SW480 (cell line): Measurements from ENCODE around the gene ESYT3.
"Not testable (repeated sequence)": the region's sequence is repeated elsewhere in the genome, so short reads cannot be mapped to it uniquely, and the experiment has no call there.

Experiments used
- DNase-seq: peaks from one replicate; pipeline ENCODE4 v3.0.0-alpha.2; 2016; ENCODE audit warnings: low spot score

The ESYT3 gene

GRCh38 chr3:138443521-138444503 lies 9.4 kb downstream of the ESYT3 start:
- DNase-seq: no peak

GRCh38 chr3:138445236-138445635 lies 10.8 kb downstream of the ESYT3 start:
- no peak for DNase-seq

GRCh38 chr3:138445654-138446053 lies 11.2 kb downstream of the ESYT3 start:
- DNase-seq: no peak

GRCh38 chr3:138448631-138449030 lies 14.2 kb downstream of the ESYT3 start:
- no peak for DNase-seq

- DNase-seq: no peak
These were observed 15.1 kb downstream of the ESYT3 start for GRCh38 chr3:138449490-138449889.

GRCh38 chr3:138450181-138450580 lies 15.8 kb downstream of the ESYT3 start:
- no peak for DNase-seq

GRCh38 chr3:138450704-138451424 lies 16.4 kb downstream of the ESYT3 start:
- no peak for DNase-seq

- no peak for DNase-seq
These were observed 17.3 kb downstream of the ESYT3 start for GRCh38 chr3:138451595-138452162.

- DNase-seq: no peak
These were observed 18.0 kb downstream of the ESYT3 start for GRCh38 chr3:138452436-138452835.

GRCh38 chr3:138453940-138454339 lies 19.5 kb downstream of the ESYT3 start:
- not testable (repeated sequence) for DNase-seq

- no peak for DNase-seq
These were observed 21.6 kb downstream of the ESYT3 start for GRCh38 chr3:138455801-138456716.

GRCh38 chr3:138456961-138457862 lies 22.8 kb downstream of the ESYT3 start:
- no peak for DNase-seq

GRCh38 chr3:138457863-138458735 lies 23.7 kb downstream of the ESYT3 start:
- DNase-seq: no peak

- no peak for DNase-seq
These were observed 24.5 kb downstream of the ESYT3 start for GRCh38 chr3:138458774-138459499.

GRCh38 chr3:138459619-138460535 lies 25.5 kb downstream of the ESYT3 start:
- DNase-seq: no peak

GRCh38 chr3:138460536-138461205 lies 26.3 kb downstream of the ESYT3 start:
- no peak for DNase-seq

GRCh38 chr3:138461246-138461645 lies 26.8 kb downstream of the ESYT3 start:
- DNase-seq: no peak
